Dendritic cell treated with granulocyte-macrophage colony-stimulating factor and Interleukin-4, amounts not matched to agents 40 ng/mL and 50 ng/mL, for 4 days (primary cell): ENCODE data around the gene TRAF3.

Experiments used
- H3K27ac Mint-ChIP-seq: one replicate; pipeline ENCODE4 v1.8.0; 2022; ENCODE audit warnings: mild to moderate bottlenecking, mixed read lengths
- H3K27me3 Mint-ChIP-seq: one replicate; pipeline ENCODE4 v1.8.0; 2022; ENCODE audit warnings: mild to moderate bottlenecking, mixed read lengths
- H3K36me3 Mint-ChIP-seq: one replicate; pipeline ENCODE4 v1.8.0; 2022; ENCODE audit warnings: low read depth, mixed read lengths
- H3K4me1 Mint-ChIP-seq: one replicate; pipeline ENCODE4 v1.8.0; 2022; ENCODE audit warnings: low read depth, mixed read lengths
- H3K4me3 Mint-ChIP-seq: one replicate; pipeline ENCODE4 v1.8.0; 2022; ENCODE audit warnings: mild to moderate bottlenecking, moderate library complexity, mixed read lengths
- H3K9me3 Mint-ChIP-seq: one replicate; pipeline ENCODE4 v1.8.0; 2022; ENCODE audit warnings: mixed read lengths
- intact Hi-C: fragments of 100-400 bp; cut with micrococcal nuclease; formaldehyde crosslinking; loops from one replicate; pipeline ENCODE4 v1.15.0; 2022

Gene TRAF3

DNA sequence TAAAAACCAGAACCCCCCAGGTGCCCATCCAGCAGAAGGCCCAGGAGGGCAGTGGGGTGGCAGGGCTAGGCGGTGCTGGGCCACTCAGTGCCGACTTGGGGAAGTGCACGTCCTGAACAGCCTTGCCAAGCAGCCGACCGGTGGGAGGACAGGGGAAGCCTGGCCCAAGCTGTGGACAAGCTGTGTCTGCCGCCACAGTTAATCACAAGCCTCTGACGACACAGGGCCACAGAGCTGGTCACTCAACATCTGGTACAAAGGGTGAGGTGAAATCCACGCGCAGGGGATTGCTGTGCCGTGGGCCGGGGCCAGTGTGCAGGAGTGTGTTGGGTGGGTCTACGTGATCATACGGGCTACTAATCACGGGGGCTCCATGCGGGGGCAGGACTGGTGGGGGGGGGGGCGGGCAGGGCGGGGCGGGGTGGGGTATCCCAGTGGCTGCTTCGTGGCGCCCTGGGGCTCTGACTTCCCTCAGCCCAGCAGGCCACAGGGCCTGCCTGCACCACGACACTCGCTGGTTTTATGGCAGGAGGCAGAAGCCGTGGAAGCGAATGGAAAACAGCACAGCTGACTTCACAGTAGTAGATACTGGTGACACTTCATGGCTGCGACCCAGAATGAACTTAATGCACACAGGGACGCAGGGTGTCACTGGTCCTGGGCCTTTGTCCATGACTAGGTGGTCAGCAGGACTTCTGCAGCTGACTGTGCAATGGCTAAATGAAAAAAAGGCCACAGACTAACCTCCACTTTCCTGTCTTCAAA is 155.4 kb downstream of the TRAF3 start:
- Mint-ChIP-seq H3K27ac (no peak overlapping the region), H3K4me1 (peaks cover 15% of the 10 kb centered on the region), H3K27me3 (peaks cover 44% of the 10 kb centered on the region), H3K36me3 (peaks cover 61% of the 10 kb centered on the region), H3K4me3 (no peak overlapping the region), H3K9me3 (no peaks in the 10 kb centered on the region)
- intact Hi-C loops, result no loop called here

DNA sequence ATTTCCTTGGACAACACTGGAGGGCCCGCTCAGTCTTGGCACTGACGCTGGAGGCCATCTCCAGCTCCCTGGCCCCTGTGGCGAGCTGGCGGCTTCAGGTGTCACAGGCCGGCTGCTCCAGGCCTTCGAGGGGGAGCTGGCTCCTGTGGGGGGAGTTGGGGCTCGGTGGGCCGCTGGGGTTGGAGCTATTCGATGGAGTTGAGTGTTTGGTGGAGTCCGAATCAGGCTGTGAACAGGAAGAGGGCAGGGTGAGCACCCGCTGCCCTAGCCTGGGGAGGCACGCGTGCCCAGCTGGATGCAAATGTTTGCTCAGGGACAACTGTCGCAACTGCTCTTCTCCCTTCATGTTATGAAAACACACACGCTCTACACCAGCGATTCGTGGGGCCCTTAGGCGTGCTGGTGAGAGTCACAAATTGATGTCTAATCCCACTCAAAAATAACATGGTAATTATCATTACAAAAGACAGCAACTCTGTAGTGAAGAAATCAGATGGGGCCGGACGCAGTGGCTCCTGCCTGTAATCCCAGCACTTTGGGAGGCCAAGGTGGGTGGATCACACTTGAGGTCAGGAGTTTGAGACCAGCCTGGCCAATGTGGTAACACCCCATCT is 156.5 kb downstream of the TRAF3 start:
- peaks cover 33% of the 10 kb centered on the region for H3K27me3 Mint-ChIP-seq
- no peaks in the 10 kb centered on the region for H3K9me3 Mint-ChIP-seq
- H3K4me3 Mint-ChIP-seq, result no peak overlapping the region
- intact Hi-C loops, result no loop called here
- H3K36me3 Mint-ChIP-seq, result peaks cover 71% of the 10 kb centered on the region
- H3K27ac Mint-ChIP-seq, result no peak overlapping the region
- H3K4me1 Mint-ChIP-seq, result peaks cover 7% of the 10 kb centered on the region

DNA sequence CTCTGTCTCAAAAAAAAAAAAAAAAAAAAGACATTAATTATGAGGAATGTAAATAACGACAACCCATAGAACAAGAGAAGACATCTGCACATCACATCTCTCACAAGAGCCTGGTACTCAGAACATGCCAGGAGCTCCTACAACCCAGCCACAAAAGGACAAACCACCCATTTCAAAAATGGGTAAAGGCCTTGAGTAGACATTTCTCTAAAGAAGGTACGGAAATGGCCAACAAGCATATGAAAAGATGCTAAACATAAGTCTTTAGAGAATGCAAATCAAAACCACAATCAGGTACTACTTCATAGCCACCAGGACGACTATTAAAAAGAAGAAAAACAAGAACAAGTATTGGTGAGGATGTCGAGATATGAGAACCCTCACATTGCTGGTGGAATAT is 158.5 kb downstream of the TRAF3 start:
- no peaks in the 10 kb centered on the region for H3K9me3 Mint-ChIP-seq
- no peaks in the 10 kb centered on the region for H3K4me1 Mint-ChIP-seq
- H3K4me3 Mint-ChIP-seq, result no peak overlapping the region
- H3K27ac Mint-ChIP-seq, result no peak overlapping the region
- H3K27me3 Mint-ChIP-seq, result peaks cover 19% of the 10 kb centered on the region
- peaks cover 92% of the 10 kb centered on the region for H3K36me3 Mint-ChIP-seq
- intact Hi-C loops, result no loop called here

DNA sequence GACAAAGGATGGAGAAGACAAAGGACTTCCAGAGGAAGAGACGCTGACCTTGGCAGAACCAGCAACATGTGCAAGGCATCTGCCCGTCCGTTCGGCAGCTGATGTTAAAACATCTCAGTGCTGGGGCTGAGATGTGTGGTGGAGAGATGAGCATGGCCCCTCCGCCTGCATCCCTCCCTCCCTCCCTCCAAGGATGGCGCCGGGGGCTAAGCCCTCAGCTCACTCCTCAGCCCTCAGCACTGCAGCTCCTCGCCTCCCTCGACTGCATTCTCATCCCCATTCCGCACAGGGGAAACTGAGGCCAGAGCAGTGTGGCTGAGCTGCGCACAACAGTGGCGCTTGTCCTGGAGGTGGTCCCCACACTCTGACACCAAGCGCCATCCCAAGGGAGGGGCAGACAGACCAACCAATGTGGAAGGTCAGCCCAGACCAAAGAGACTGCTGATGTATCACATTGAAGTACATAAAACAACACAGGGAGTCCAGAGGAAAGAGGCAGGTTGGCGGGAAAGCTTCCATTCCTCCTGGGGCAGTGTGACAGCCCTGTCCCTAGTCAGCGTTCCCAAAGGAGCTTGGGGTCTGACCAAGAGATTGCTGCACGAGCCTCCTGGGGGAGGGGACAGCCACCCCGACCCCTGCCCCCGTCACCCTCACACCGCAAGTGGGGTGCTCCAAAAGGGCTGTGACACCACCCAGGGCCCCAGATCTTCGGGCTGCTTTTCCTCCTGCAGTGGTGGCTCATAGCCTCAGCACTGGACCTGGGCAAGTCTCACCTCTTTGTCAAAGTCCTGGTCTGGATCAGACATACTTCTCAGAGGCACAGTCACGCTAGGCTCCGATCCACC is 160.3 kb downstream of the TRAF3 start:
- Mint-ChIP-seq H3K27me3 (peaks cover under 1% of the 10 kb centered on the region), H3K4me1 (peaks cover 12% of the 10 kb centered on the region), H3K36me3 (peaks cover 100% of the 10 kb centered on the region), H3K9me3 (no peaks in the 10 kb centered on the region), H3K4me3 (no peak overlapping the region), H3K27ac (no peak overlapping the region)
- intact Hi-C loops, result no loop called here

DNA sequence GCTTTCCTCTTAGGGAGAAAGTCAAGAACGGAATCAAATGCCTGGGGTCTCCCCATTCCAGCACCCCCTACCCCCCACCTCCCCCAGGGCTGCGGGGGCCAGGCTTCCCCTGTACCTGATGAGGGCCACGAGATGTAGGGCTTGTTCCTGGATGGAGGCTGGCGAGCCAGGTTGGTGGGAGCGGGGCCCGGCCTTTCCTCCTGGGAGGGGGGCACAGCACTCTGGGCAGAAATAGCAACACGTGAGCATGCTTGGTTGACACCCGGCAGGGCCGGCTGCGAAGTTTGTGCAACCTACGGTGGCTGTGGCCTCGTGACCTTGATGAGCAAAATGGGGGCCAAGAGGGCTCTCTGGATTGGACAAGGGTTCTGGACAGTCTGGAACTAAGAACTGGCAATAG is 160.9 kb downstream of the TRAF3 start:
- no peak overlapping the region for H3K27ac Mint-ChIP-seq
- intact Hi-C loops, result no loop called here
- H3K36me3 Mint-ChIP-seq, result peaks cover 100% of the 10 kb centered on the region
- H3K9me3 Mint-ChIP-seq, result no peaks in the 10 kb centered on the region
- peaks cover 12% of the 10 kb centered on the region for H3K4me1 Mint-ChIP-seq
- no peak overlapping the region for H3K4me3 Mint-ChIP-seq
- no peaks in the 10 kb centered on the region for H3K27me3 Mint-ChIP-seq

DNA sequence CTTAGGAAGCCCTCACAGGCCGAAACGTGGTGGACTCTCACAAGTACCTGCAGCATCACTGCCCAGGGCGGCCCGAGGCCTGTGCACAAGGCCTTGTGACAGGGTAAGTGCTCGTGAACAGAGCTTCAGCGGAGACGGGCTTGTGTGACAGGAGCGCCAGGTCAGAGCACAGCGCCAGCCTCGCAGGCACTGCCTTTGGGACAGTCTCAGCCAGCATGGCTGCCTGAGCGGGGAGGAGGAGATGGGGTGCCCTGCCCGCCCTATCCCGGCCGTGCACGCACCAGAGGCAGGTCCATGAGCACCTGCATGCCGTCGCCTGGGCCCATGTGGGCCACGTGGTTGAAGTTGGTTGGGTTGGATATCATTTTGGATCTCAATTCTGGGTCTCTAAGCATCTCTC is 162.1 kb downstream of the TRAF3 start:
- no peaks in the 10 kb centered on the region for H3K9me3 Mint-ChIP-seq
- H3K4me1 Mint-ChIP-seq, result peaks cover 12% of the 10 kb centered on the region
- H3K27ac Mint-ChIP-seq, result no peak overlapping the region
- intact Hi-C loops, result no loop called here
- no peak overlapping the region for H3K4me3 Mint-ChIP-seq
- no peaks in the 10 kb centered on the region for H3K27me3 Mint-ChIP-seq
- H3K36me3 Mint-ChIP-seq, result peaks cover 100% of the 10 kb centered on the region

DNA sequence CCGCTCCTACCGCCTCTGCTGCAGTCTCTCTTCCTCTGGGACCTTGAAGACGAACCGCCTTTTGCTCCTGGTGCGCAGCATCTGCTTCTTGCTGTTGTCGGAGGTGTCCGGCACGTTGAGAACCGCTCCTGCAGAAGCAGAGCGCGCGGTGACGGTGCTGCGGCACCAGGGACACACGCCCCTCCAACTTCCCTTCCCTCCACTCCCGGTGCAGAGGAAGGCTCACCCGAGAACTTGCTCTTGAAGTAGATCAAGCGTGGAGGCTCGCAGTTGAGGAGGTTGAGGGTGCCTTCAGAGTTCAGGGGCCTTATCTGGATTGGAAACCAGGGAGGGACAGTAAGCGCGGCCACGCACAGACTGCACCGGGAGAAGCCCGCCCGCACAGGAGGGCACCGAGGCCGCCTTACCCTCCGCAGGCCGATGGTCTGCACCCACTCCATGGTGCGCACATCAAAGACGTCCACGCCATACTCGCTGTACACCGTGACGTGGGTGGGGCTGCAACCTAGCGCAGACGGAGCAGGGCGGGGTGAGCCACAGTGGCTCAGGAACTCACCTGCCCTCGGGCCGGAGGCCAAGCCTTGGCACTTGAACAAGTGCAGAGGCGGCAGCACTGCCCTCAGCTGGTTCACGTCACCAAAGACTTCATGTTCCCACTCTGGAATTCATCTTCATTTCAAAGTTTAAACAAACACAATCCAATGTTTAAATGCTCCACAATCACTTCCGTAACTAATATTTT is 162.7 kb downstream of the TRAF3 start:
- peaks cover 12% of the 10 kb centered on the region for H3K4me1 Mint-ChIP-seq
- peaks cover 100% of the 10 kb centered on the region for H3K36me3 Mint-ChIP-seq
- H3K9me3 Mint-ChIP-seq, result no peaks in the 10 kb centered on the region
- H3K4me3 Mint-ChIP-seq, result no peak overlapping the region
- intact Hi-C loops, result no loop called here
- H3K27me3 Mint-ChIP-seq, result no peaks in the 10 kb centered on the region
- H3K27ac Mint-ChIP-seq, result no peak overlapping the region

DNA sequence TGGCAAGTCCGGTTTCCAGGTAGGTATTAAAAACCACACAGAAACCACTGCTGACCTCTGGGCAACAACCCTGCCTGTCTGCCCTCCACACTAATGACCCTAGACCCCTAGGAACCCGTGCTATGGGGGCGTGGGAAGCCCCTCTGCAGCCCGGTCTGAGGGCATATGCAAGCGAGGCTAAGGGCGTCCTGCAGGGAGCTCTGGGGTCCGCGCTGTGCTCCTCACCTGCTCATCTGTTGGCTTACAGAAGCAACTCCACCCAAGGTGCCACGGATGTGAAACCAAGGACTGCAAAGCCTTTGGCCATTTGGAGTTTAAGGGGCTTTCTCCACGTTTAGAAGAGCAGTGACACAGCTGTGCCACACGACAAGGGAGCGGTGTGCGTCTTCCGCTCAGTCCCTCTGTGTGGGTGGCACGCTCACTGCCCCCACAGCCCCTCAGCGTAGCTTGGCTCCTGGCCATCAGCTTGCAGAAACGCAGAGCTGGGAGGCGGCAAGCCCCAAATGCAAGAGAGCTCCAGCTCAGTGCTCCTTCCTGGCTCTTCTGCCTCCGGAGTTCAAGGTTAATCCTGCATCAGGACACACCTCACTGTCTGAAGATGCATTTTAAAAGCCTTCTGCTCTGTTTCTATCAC is 163.6 kb downstream of the TRAF3 start:
- no peak overlapping the region for H3K4me3 Mint-ChIP-seq
- H3K27me3 Mint-ChIP-seq, result no peaks in the 10 kb centered on the region
- intact Hi-C loops, result no loop called here
- H3K4me1 Mint-ChIP-seq, result peaks cover 12% of the 10 kb centered on the region
- H3K36me3 Mint-ChIP-seq, result peaks cover 100% of the 10 kb centered on the region
- no peak overlapping the region for H3K27ac Mint-ChIP-seq
- H3K9me3 Mint-ChIP-seq, result no peaks in the 10 kb centered on the region

DNA sequence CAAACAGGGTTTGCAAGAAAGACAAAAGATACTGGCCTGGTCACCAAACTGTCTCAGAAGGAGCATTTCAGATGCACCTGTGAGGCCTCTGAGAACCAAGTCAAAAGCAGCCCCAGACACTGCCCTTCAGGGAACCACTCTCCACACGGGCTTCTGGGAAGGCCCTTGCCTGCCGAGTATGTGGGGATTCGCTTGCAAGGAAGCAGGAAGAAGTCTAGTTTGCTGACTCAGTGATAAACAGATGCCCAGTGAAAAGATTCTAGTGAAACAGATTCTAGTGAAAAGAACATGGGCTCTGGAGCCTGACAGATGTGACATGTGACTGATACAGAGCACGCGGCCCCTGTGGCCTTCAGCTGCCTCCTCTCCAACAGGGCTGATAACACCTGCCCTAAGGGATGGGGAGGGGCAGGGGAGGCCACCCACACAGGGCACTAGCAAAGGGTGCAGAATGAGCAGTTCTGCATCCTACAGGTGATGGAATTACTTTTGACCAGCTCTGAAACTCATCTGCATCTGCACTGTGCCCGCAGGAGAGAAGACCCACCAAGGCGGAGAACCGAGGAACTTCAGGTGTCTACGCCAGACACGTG is 164.3 kb downstream of the TRAF3 start:
- Mint-ChIP-seq H3K4me3 (no peak overlapping the region), H3K27ac (no peak overlapping the region), H3K36me3 (peaks cover 100% of the 10 kb centered on the region), H3K27me3 (no peaks in the 10 kb centered on the region), H3K9me3 (no peaks in the 10 kb centered on the region), H3K4me1 (peaks cover 12% of the 10 kb centered on the region)
- intact Hi-C loops, result no loop called here

DNA sequence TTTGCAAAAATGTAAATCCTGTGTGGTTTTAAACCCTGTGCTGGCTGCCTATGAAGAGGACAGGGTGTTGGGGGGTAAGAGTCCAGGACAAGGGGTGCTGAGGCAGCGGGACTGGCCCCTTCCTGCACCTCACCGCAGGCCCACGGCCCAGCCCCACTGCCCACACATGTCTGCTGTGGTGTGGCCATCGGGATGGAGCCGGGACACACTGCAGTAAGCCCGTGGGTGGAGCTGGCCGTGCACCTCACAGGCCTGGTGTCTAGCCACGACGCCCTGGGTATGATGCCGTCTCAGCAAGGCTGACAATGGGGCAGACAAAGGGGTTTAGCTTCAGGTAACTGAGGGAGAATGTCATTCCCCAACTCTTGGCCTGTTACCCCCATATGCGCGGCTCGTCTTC is 164.8 kb downstream of the TRAF3 start:
- intact Hi-C loops, result no loop called here
- Mint-ChIP-seq H3K36me3 (peaks cover 100% of the 10 kb centered on the region), H3K4me3 (no peak overlapping the region), H3K27ac (no peak overlapping the region), H3K9me3 (no peaks in the 10 kb centered on the region), H3K27me3 (no peaks in the 10 kb centered on the region), H3K4me1 (peaks cover 14% of the 10 kb centered on the region)

DNA sequence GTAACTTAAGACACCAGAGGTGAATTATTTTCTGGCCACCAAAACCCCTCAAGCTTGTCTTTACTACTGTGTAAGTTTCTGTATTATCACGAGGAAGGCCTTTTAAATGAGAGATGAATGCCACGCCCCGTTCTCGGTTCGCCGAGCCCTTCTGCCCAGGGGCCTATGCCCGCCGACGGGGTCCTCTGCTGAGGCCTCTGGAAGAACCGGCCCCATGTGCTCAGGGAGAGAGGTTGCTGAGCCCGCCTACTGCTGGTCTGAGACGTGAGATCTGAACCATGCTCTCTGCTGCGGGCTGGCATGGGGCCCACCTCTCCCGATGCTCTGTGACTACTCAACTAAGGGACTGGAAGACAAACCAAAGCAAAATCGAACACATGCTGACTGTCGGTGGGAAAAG is 166.2 kb downstream of the TRAF3 start:
- Mint-ChIP-seq H3K27me3 (no peaks in the 10 kb centered on the region), H3K27ac (no peak overlapping the region), H3K4me1 (peaks cover 17% of the 10 kb centered on the region), H3K36me3 (peaks cover 97% of the 10 kb centered on the region), H3K9me3 (no peaks in the 10 kb centered on the region), H3K4me3 (no peak overlapping the region)
- intact Hi-C loops, result no loop called here

DNA sequence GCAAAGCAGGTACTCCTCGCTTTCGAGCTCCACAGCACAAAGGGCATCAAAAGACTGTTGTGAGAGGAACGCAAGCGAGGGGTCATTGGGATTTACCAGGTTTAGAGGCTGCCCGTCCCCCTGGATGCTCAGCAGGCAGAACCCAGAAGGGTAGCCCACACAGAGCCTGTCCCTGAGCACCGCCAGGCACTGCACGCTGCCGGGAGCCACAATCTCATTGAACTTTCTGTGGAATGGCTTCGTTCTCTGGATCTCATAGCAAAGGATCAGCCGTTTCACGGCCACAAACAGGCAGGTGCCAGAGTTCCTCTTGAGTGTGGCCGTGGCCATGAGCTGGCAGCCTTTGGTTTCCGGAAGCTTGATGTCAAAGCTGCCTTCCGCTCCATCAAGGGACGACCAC is 166.7 kb downstream of the TRAF3 start:
- Mint-ChIP-seq H3K36me3 (peaks cover 96% of the 10 kb centered on the region), H3K4me1 (peaks cover 21% of the 10 kb centered on the region), H3K27ac (no peak overlapping the region), H3K9me3 (no peaks in the 10 kb centered on the region), H3K27me3 (no peaks in the 10 kb centered on the region), H3K4me3 (no peak overlapping the region)
- intact Hi-C loops, result no loop called here
